HEK293 (cell line): ENCODE measurements around the gene PTGER2.

ENCODE experiments used
- CTCF ChIP-seq: fragments of 450-650 bp; formaldehyde crosslinking; IDR thresholded peaks from 2 replicates; pipeline ENCODE4 v1.5.1; 2016; ENCODE audit warnings: missing biosample characterization, missing genetic modification characterization
- KLF16 ChIP-seq: fragments of 450-650 bp; formaldehyde crosslinking; IDR thresholded peaks from 2 replicates; pipeline ENCODE4 v1.5.1; 2017; ENCODE audit warnings: missing biosample characterization, missing genetic modification characterization
- SCRT1 ChIP-seq: fragments of 450-650 bp; formaldehyde crosslinking; IDR thresholded peaks from 2 replicates; pipeline ENCODE4 v1.5.1; 2016; ENCODE audit warnings: missing biosample characterization, missing genetic modification characterization, borderline replicate concordance
- ZBTB8A ChIP-seq: fragments of 450-650 bp; formaldehyde crosslinking; IDR thresholded peaks from 2 replicates; pipeline ENCODE4 v1.5.1; 2016; ENCODE audit warnings: missing biosample characterization, missing genetic modification characterization
- ZNF2 ChIP-seq: fragments of 450-650 bp; formaldehyde crosslinking; IDR thresholded peaks from 2 replicates; pipeline ENCODE4 v1.5.1; 2016; ENCODE audit warnings: missing biosample characterization, missing genetic modification characterization
- ZNF335 ChIP-seq: fragments of 450-650 bp; formaldehyde crosslinking; conservative IDR thresholded peaks from 2 replicates; pipeline ENCODE4 v1.5.1; 2016; ENCODE audit warnings: missing biosample characterization, missing genetic modification characterization
- ZNF473 ChIP-seq: fragments of 450-650 bp; formaldehyde crosslinking; IDR thresholded peaks from 2 replicates; pipeline ENCODE4 v1.5.1; 2017; ENCODE audit warnings: missing biosample characterization, missing genetic modification characterization
- ZNF768 ChIP-seq: fragments of 450-650 bp; formaldehyde crosslinking; IDR thresholded peaks from 2 replicates; pipeline ENCODE4 v1.5.1; 2018; ENCODE audit warnings: missing biosample characterization, mild to moderate bottlenecking, missing genetic modification characterization
- ZNF843 ChIP-seq: fragments of 450-650 bp; formaldehyde crosslinking; IDR thresholded peaks from 2 replicates; pipeline ENCODE4 v1.5.1; 2016; ENCODE audit warnings: missing biosample characterization, missing genetic modification characterization

GRCh38 chr14:52365071-52365470, 51.0 kb downstream of the PTGER2 start:
- TF ChIP-seq ZNF335 (tag by site-specific recombination) (no peak), ZNF2 (tag by site-specific recombination) (no peak), ZBTB8A (tag by site-specific recombination) (no peak), ZNF843 (tag by site-specific recombination) (no peak), ZNF768 (tag by site-specific recombination) (no peak), KLF16 (no peak), ZNF473 (tag by site-specific recombination) (no peak), SCRT1 (no peak), CTCF (tag by site-specific recombination) (no peak)
